BJ (cell line): ENCODE measurements around the gene USP49. TPM values are rescaled to one million over a fixed set of nuclear protein-coding genes. Genes with fewer than 3 reads are reported as not detected.

ENCODE experiments used
- CTCF ChIA-PET: fragments of 350-600 bp; formaldehyde crosslinking; extraction: SDS; loops from one replicate; lab custom pipeline; 2021; ENCODE audit warnings: antibody characterized with exemption, inconsistent platforms; lab: Yijun Ruan, JAX
- POLR2A ChIA-PET: fragments of 300-600 bp; sonication (Branson Sonifier 250); formaldehyde crosslinking; extraction: SDS; loops from one replicate; lab custom pipeline; 2021; ENCODE audit warnings: antibody characterized with exemption; lab: Charles Lee
- DNase-seq: peaks from one replicate; pipeline ENCODE4 v3.0.0-alpha.2; 2011; ENCODE audit warnings: low read depth
- H3K27me3 ChIP-seq: 2 replicates; pipeline ENCODE4 v1.6.0; 2011; ENCODE audit warnings: low read length; ENCODE audit not compliant: control insufficient read depth, insufficient read depth
- H3K36me3 ChIP-seq: 2 replicates; pipeline ENCODE4 v1.5.1; 2011; ENCODE audit warnings: low read length; ENCODE audit not compliant: control insufficient read depth, insufficient read depth
- H3K4me3 ChIP-seq: 2 replicates; pipeline ENCODE4 v1.5.1; 2011; ENCODE audit warnings: low read depth, mild to moderate bottlenecking, control low read depth, low read length
- CTCF ChIP-seq: IDR thresholded peaks from 2 replicates; pipeline ENCODE4 v1.5.1; 2011; ENCODE audit warnings: low read depth, mild to moderate bottlenecking, control low read depth, inconsistent platforms, low read length, moderate library complexity; ENCODE audit not compliant: insufficient read depth
- polyA plus RNA-seq: library from polyadenylated mRNA; depleted of rRNA; stranded (reverse); fragments of >200 nt; gene quantifications from 2 replicates; pipeline ENCODE4 v1.2.3, GENCODE V29; 2011

The USP49 gene
- polyA plus RNA-seq, 1 experiment, result 1.6 TPM

GRCh38 chr6:41758641-41759035, 136.5 kb downstream of the USP49 start:
- no peak for DNase-seq
- CTCF ChIA-PET, result interaction anchor here (1.2 kb wide), 1 partner anchor 24 kb away, joined by 3 read pairs; no protein-coding TSS in a partner anchor
- no peak overlapping the region for H3K4me3 ChIP-seq
- TF ChIP-seq CTCF, result no peak
- H3K36me3 ChIP-seq, result no peaks in the 10 kb centered on the region
- peaks cover 11% of the 10 kb centered on the region for H3K27me3 ChIP-seq
- POLR2A ChIA-PET, result no interaction called here

GRCh38 chr6:41757931-41758640, 137.1 kb downstream of the USP49 start:
- TF ChIP-seq CTCF, result no peak
- peaks cover 11% of the 10 kb centered on the region for H3K27me3 ChIP-seq
- no peaks in the 10 kb centered on the region for H3K36me3 ChIP-seq
- CTCF ChIA-PET, result no interaction called here
- POLR2A ChIA-PET, result no interaction called here
- DNase-seq, result no peak
- H3K4me3 ChIP-seq, result no peak overlapping the region

GRCh38 chr6:41757271-41757670, 137.9 kb downstream of the USP49 start:
- Histone ChIP-seq H3K4me3 (no peak overlapping the region), H3K27me3 (peaks cover 11% of the 10 kb centered on the region), H3K36me3 (no peaks in the 10 kb centered on the region)
- POLR2A ChIA-PET, result no interaction called here
- CTCF ChIA-PET, result no interaction called here
- no peak for TF ChIP-seq CTCF
- DNase-seq, result no peak

- DNase-seq, result no peak
- H3K36me3 ChIP-seq, result no peaks in the 10 kb centered on the region
- no peak for TF ChIP-seq CTCF
- peaks cover 11% of the 10 kb centered on the region for H3K27me3 ChIP-seq
- H3K4me3 ChIP-seq, result no peak overlapping the region
- CTCF ChIA-PET, result interaction anchor here (1.1 kb wide), 1 partner anchor 388 kb away, joined by 3 read pairs; no protein-coding TSS in a partner anchor
- POLR2A ChIA-PET, result no interaction called here
Observed at GRCh38 chr6:41756354-41756753, 138.8 kb downstream of the USP49 start.

GRCh38 chr6:41755895-41756294, 139.3 kb downstream of the USP49 start:
- POLR2A ChIA-PET, result no interaction called here
- TF ChIP-seq CTCF, result no peak
- CTCF ChIA-PET, result interaction anchor here (1.1 kb wide), 1 partner anchor 387 kb away, joined by 3 read pairs; no protein-coding TSS in a partner anchor
- H3K4me3 ChIP-seq, result no peak overlapping the region
- H3K36me3 ChIP-seq, result no peaks in the 10 kb centered on the region
- peaks cover 11% of the 10 kb centered on the region for H3K27me3 ChIP-seq
- DNase-seq, result no peak
